HG03520 (cell line): ENCODE measurements around the gene ARVCF.

ENCODE experiments used
- ATAC-seq: cut with Tn5 transposase; IDR thresholded peaks from one replicate; pipeline ENCODE4 v1.9.1; 2021; ENCODE audit warnings: mild to moderate bottlenecking, moderate library complexity; ENCODE audit not compliant: unreplicated experiment

ARVCF gene

GRCh38 chr22:19987394-19988306 lies 29.0 kb downstream of the ARVCF start:
- no peak for ATAC-seq

DNA sequence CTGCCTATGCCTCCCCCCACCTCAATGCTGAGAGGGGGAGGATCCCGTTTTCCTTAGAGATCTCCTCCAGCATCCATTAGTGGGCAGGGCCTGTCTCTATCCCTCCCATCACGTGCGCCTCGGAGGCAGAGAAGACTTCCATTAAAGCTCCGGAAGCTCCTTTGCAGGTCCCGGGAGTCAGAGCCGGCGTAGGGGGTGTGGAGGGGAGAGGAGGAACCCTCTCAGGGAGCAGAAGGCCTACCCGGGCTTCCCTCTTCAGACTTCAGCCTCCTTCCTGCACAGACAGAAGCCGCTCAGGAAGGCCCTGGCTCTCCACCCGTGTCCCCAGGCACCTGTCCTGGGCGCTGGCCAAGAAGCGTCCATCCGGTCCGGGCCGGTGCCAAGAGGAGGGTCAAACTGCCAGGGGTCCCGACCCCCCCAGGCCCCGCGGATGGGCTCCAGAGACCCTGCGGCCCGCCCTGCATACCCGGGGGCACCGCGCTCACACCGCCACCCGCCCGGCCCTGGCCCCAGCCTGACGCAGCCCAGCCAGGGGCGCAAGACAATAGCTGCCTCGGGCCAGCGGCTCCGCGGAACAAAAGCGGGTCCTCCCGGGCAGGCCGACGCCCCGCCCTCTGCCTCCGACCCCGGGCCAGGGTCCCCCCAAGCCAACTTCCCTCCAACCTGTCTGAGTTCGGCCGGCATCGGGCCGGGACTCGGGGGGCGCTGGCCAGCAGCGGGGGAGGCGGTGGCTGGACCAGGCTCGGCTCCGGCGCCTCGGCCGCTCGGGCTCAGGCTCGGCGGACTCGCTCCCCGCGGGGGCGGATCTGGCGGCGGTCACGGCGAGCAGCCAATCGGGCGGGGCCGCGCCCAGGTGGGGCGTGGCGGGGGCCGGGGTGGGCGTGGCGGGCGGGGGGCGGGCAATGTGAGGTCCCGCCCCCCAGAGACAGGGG lies 29.9 kb downstream of the ARVCF start:
- no peak for ATAC-seq

- no peak for ATAC-seq
Observed at GRCh38 chr22:19986011-19986409, 30.6 kb downstream of the ARVCF start.

GRCh38 chr22:19984851-19985811 lies 31.5 kb downstream of the ARVCF start:
- ATAC-seq, result no peak

- no peak for ATAC-seq
Observed at GRCh38 chr22:19984201-19984753, 32.3 kb downstream of the ARVCF start.

DNA sequence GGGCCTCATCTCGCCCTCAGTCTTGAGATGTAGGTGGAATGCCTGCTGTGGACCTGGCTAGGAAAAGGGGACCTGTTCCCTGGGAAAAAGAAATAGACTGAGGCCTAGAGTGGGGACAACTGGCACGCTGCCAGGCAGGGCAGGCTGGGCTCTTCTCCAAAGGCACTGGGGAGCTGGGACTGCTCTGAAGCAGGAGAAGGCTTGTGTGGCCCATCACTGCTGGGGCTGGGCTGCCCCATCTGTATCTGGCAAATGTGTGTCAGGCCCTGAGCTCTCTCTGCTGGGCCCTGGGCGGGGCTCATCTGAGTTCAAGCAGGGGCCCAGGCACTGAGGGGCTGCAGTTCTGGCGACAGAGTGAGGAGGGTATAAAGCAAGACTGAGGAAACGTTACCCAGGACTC lies 32.9 kb downstream of the ARVCF start:
- ATAC-seq, result no peak

DNA sequence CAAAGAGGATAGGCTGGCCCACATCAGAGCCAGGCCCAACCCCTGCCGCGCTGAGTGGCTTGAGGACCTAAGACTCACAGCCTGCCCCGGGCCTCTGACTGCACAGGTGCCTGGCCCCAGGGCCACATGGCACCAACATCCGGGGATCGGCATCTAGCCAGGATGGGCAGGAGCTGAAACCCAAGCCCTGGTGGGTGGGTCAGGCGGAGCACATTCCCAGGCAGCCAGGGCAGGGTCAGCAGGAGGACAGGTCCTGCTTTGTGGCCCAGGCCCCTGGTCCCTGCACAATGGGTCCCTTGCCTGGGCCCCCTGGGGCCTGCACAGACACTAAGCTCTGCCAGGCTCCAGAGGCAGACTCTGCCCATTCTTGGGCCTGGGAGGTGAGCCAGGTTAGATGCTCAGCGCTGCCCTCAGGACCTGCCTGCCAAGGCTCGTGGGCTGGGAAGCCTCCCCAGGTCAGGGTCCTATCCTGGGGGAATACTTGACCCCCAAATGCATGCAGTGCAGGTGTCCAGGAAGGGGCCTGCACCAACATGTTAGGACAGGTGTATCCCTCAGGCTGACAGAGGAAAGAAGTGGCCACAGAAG lies 33.5 kb downstream of the ARVCF start:
- no peak for ATAC-seq

- ATAC-seq, result no peak
Observed at GRCh38 chr22:19981961-19982920, 34.4 kb downstream of the ARVCF start.

- no peak for ATAC-seq
Observed at GRCh38 chr22:19981171-19981960, 35.3 kb downstream of the ARVCF start.

- ATAC-seq, result no peak
Observed at GRCh38 chr22:19980766-19981165, 35.9 kb downstream of the ARVCF start.

DNA sequence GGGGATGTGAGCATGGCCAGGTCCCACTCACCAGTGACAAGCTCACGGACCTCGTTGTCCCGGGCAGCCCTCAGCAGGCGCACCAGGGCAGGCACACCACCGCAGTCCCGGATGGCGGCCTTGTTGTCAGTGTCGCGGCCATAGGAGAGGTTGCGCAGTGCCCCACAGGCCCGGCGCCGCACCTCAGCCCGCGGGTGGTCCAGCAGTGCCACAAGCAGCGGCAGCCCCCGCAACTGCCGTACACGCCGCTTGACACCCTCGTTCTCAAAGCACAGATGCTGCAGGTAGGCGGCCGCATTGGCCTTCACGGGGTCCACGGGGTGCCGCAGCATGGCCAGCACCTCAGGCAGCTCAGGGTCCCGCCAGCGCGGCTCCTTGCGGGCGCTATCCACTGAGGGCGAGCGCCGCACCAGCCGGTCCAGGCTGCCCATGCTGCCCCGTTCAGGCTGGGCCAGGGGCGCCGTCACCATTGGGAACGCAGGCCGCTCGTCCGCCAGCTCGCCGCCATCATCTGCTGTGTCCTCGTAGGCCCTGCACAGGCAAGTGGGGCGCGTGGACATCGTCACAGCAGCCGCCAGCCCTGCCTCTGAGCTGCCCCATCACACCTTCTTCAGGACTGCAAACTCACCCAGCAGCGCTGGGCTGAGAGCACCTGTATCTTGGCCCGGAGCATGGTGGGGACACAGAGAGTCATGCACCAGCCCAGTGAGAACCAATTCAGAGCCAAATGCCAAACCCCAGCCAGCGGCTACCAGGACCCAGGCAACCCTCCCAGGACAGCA lies 36.7 kb downstream of the ARVCF start:
- no peak for ATAC-seq

DNA sequence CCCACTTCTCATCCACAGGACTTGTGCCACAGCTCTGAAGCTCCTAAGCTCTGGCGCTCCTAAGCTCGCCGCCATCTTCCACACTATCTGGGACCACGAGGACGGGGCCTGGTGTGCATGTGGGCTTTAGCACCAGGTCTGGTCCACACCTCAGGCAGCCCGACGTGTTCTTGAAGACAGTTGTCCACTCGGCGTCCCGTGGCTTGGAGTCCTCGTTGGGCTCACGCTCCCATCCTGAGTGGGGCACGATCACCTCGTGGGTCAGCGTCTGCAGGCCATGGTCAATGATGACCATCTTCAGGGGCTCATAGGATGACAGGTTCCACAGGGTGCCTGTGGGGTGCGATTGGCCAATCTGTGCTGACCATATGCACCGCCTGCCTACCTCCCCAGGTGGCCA lies 37.9 kb downstream of the ARVCF start:
- no peak for ATAC-seq

DNA sequence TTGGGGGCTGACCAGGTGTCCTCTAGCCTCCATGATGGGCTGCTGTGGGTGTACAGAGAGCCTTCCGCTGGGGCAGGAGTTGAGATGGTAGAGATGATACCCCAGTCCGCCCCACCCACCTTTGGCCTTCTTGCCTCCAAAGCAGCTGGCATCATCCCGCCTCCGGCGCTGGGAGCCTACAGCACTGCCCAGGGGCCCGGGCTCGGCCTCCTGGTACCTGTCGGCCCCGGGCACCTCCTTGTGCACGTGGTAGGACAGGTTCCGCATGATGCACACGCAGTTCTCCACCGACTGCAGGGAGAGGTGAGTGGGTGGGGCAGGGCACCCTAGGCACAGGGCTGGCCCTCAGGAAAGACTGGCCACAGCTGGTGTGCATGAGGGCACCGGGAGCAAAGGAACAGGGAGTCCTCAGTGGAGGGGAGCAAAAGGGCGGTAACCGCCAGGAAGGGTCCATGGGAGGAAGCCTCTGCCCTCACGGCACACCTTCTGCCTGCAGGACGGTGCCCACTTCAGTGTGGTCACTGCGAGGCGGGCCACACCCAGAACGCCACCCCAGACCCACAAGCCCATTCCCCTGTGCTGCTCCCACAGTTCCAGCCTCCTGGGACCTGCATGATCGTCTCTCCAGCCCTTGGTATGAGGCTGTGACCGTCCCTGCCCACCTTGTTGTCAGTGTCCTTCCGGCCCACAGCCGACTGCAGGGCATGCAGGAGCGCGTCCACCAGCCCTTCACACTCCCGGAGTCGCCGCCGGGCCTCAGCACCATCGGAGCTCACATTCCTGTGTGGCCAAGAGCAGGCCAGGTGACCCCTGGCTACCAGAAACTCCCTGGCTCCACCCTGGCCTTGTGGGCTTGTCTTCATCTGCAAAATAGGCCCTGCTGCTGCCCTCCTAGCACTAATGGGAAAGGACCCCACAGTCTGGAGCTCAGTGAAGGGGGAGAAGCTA lies 39.1 kb downstream of the ARVCF start:
- ATAC-seq, result no peak

DNA sequence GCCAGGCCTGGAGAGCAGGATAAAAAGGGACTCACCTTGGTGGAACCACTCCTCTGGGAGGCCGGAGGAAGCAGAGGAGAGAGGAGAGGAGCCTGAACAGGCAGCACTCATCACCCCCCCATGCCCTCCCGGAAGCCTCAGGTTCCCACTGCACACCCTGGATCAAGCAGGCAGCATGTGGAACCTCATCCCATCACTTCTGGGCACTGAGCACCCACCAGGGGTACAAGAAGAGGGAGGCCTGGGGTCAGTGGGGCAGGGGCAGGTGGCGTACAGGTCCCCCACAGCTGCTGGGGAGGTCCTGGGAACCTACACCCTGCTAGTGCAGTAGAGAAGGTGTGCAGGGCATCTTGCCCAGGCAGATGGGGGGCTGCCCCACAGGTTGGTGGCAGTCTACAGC lies 40.0 kb downstream of the ARVCF start:
- ATAC-seq, result no peak

DNA sequence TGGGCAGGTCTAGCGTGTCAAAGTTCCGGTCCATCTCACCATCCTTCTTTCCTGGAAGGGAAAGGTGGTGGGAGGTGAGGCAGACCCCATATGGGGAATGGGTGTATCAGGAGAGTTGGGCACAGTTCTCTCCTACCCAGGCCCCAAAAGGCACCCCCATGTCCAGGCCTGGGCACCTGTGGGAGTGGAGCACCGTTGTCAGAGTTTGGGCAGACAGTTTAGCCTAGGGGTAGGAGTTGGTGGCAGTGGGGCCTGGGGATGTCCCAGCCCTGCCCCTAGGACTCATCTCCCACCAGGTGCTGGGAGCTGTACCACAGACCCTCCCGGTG lies 41.0 kb downstream of the ARVCF start:
- no peak for ATAC-seq
